GM23338 (cell line): Measurements from ENCODE around the gene GPR108. TPM values are rescaled to one million over a fixed set of nuclear protein-coding genes. Genes with fewer than 3 reads are reported as not detected.
A peak's percentile ranks its signal among the peaks of the same experiment; 100 is the strongest.

Experiments
- ATAC-seq: fragments of 200-7000 bp; cut with Tn5 transposase; 3 replicates; pipeline ENCODE4 v1.9.1; 2020
- DNase-seq: peaks from one replicate; pipeline ENCODE4 v3.0.0-alpha.2; 2015; ENCODE audit warnings: low spot score
- H2AFZ ChIP-seq: fragments of 200-600 bp; sonication (generic); 2 replicates; pipeline ENCODE4 v1.8.0; 2016; ENCODE audit warnings: antibody characterized with exemption, mild to moderate bottlenecking, moderate library complexity
- H3F3A ChIP-seq: fragments of 200-600 bp; sonication (generic); replicated peaks from 2 replicates; pipeline ENCODE4 v1.8.0; 2017; ENCODE audit warnings: antibody characterized with exemption, mixed run types, low read depth
- H3K27ac ChIP-seq: fragments of 200-600 bp; sonication (generic); 2 replicates; pipeline ENCODE4 v1.6.1; 2016; ENCODE audit warnings: low read depth
- H3K27me3 ChIP-seq: fragments of 200-600 bp; sonication (generic); 2 replicates; pipeline ENCODE4 v1.8.0; 2016; ENCODE audit warnings: mild to moderate bottlenecking, mixed run types, moderate library complexity; ENCODE audit not compliant: insufficient read depth
- H3K36me3 ChIP-seq: fragments of 200-600 bp; sonication (generic); 2 replicates; pipeline ENCODE4 v1.8.0; 2016; ENCODE audit warnings: mild to moderate bottlenecking; ENCODE audit not compliant: insufficient read depth
- H3K4me1 ChIP-seq: fragments of 200-600 bp; sonication (generic); 2 replicates; pipeline ENCODE4 v1.8.0; 2016; ENCODE audit warnings: mild to moderate bottlenecking, moderate library complexity; ENCODE audit not compliant: insufficient read depth
- H3K4me2 ChIP-seq: fragments of 200-600 bp; sonication (generic); 2 replicates; pipeline ENCODE4 v1.7.1; 2017; ENCODE audit warnings: mixed run types
- H3K4me3 ChIP-seq: fragments of 200-600 bp; sonication (generic); 2 replicates; pipeline ENCODE4 v1.6.1; 2016; ENCODE audit warnings: mixed run types
- H3K79me2 ChIP-seq: fragments of 200-600 bp; sonication (generic); replicated peaks from 2 replicates; pipeline ENCODE4 v1.8.0; 2017; ENCODE audit warnings: mild to moderate bottlenecking; ENCODE audit not compliant: insufficient read depth
- H3K9me2 ChIP-seq: fragments of 200-600 bp; sonication (generic); 2 replicates; pipeline ENCODE4 v1.8.0; 2017; ENCODE audit not compliant: insufficient read depth
- H4K20me1 ChIP-seq: fragments of 200-600 bp; sonication (generic); replicated peaks from 2 replicates; pipeline ENCODE4 v1.8.0; 2017; ENCODE audit warnings: mild to moderate bottlenecking; ENCODE audit not compliant: insufficient read depth
- H3K27ac Mint-ChIP-seq: 2 replicates; pipeline ENCODE4 v1.8.0; 2020; ENCODE audit warnings: inconsistent platforms, mild to moderate bottlenecking, moderate library complexity, mixed read lengths
- H3K27me3 Mint-ChIP-seq: 3 replicates; pipeline ENCODE4 v1.8.0; 2022; ENCODE audit warnings: low read depth, mild to moderate bottlenecking, moderate library complexity, mixed read lengths, inconsistent platforms; ENCODE audit not compliant: insufficient read depth, poor library complexity
- H3K36me3 Mint-ChIP-seq: 3 replicates; pipeline ENCODE4 v1.8.0; 2021; ENCODE audit warnings: low read depth, mild to moderate bottlenecking, inconsistent platforms, moderate library complexity, mixed read lengths
- H3K4me1 Mint-ChIP-seq: 3 replicates; pipeline ENCODE4 v1.8.0; 2020; ENCODE audit warnings: mild to moderate bottlenecking, inconsistent platforms, mixed read lengths
- H3K4me3 Mint-ChIP-seq: 3 replicates; pipeline ENCODE4 v1.8.0; 2021; ENCODE audit warnings: moderate library complexity, mild to moderate bottlenecking, inconsistent platforms, mixed read lengths
- H3K9me3 Mint-ChIP-seq: 3 replicates; pipeline ENCODE4 v1.8.0; 2020; ENCODE audit warnings: moderate library complexity, mild to moderate bottlenecking, inconsistent platforms, mixed read lengths
- CTCF ChIP-seq, 2 experiments: fragments of 200-600 bp in 1 of 2; sonication (generic) in 1 of 2; conservative IDR thresholded peaks; 2 replicates each; pipeline versions ENCODE4 v1.5.1 to v1.6.1; 2016 to 2017; ENCODE audit warnings: antibody characterized with exemption in 2 of 2, low read depth in 2 of 2, mild to moderate bottlenecking in 2 of 2, moderate library complexity in 1 of 2
- ETS1 ChIP-seq: IDR thresholded peaks from 2 replicates; pipeline ENCODE4 v1.6.1; 2016; ENCODE audit warnings: antibody characterized with exemption
- JUNB ChIP-seq: IDR thresholded peaks from one replicate; pipeline ENCODE4 v1.6.1; 2016; ENCODE audit warnings: antibody characterized with exemption; ENCODE audit not compliant: unreplicated experiment
- REST ChIP-seq: IDR thresholded peaks from one replicate; pipeline ENCODE4 v1.6.1; 2018; ENCODE audit warnings: antibody characterized with exemption; ENCODE audit not compliant: unreplicated experiment
- ZNF462 ChIP-seq: fragments of 250-450 bp; sonication (Bioruptor Pico); IDR thresholded peaks from 2 replicates; pipeline ENCODE4 v1.5.0; 2020; ENCODE audit warnings: mild to moderate bottlenecking, moderate library complexity
- polyA plus RNA-seq: library from polyadenylated mRNA; unstranded; fragments of >200 nt; fragmentation: Nextera tagmentation; extraction: Ambion mirVana; gene quantifications from 2 replicates; pipeline ENCODE4 v1.2.1, GENCODE V29; 2016
- total RNA-seq: library from RNA; depleted of rRNA; stranded (reverse); fragments of >200 nt; shearing (Covaris generic); gene quantifications from 2 replicates; pipeline ENCODE4 v1.2.3, GENCODE V29; 2014

GPR108 gene
- total and polyA plus RNA-seq, 2 experiments from 2014 or later = 44.8 to 57.9 TPM

GRCh38 chr19:6761053-6761676, 23.8 kb upstream of the GPR108 start:
- Histone ChIP-seq H3F3A (peaks cover under 1% of the 10 kb centered on the region; the same call in 1 of the 2 replicates), H4K20me1 (no peaks in the 10 kb centered on the region), H3K79me2 (peaks cover 18% of the 10 kb centered on the region), H3K4me2 (no peak overlapping the region), H3K36me3 (peaks cover 12% of the 10 kb centered on the region; the same call in 1 of the 2 replicates), H3K9me2 (no peaks in the 10 kb centered on the region), H3K27me3 (no peaks in the 10 kb centered on the region), H3K27ac (no peak overlapping the region), H3K4me1 (peaks cover under 1% of the 10 kb centered on the region; the same call in 1 of the 2 replicates), H3K4me3 (no peak overlapping the region), H2AFZ (no peak overlapping the region)
- H3K27me3 Mint-ChIP-seq = peaks cover 4% of the 10 kb centered on the region
- no peak overlapping the region for H3K27ac Mint-ChIP-seq
- DNase-seq (peak; percentile 68), ATAC-seq (peak; percentile 21; the same call in 1 of the 3 replicates)
- no peak for TF ChIP-seq JUNB
- TF ChIP-seq ETS1 = peak; percentile 41; the same call in 1 of the 2 replicates
- TF ChIP-seq ZNF462 (CRISPR knock-in tag) = no peak
- H3K4me1 Mint-ChIP-seq = peaks cover 4% of the 10 kb centered on the region; the same call in 2 of the 3 replicates
- no peak overlapping the region for H3K4me3 Mint-ChIP-seq
- H3K36me3 Mint-ChIP-seq = peaks cover 40% of the 10 kb centered on the region
- no peaks in the 10 kb centered on the region; the same call in 2 of the 3 replicates for H3K9me3 Mint-ChIP-seq

- ATAC-seq (no peak), DNase-seq (no peak)
- no peak overlapping the region for H3K4me2 ChIP-seq
- H3K4me1 Mint-ChIP-seq = peaks cover 2% of the 10 kb centered on the region; the same call in 2 of the 3 replicates
- no peaks in the 10 kb centered on the region for H3K27me3 ChIP-seq
- no peak overlapping the region for H3K4me3 ChIP-seq
- H3K36me3 ChIP-seq = peaks cover 12% of the 10 kb centered on the region; the same call in 1 of the 2 replicates
- H3K9me3 Mint-ChIP-seq = no peaks in the 10 kb centered on the region; the same call in 2 of the 3 replicates
- no peaks in the 10 kb centered on the region for H3K9me2 ChIP-seq
- no peaks in the 10 kb centered on the region for H4K20me1 ChIP-seq
- no peaks in the 10 kb centered on the region; the same call in 1 of the 2 replicates for H3K4me1 ChIP-seq
- H3K27me3 Mint-ChIP-seq = peaks cover 4% of the 10 kb centered on the region
- H3K79me2 ChIP-seq = peaks cover 18% of the 10 kb centered on the region
- H3F3A ChIP-seq = no peaks in the 10 kb centered on the region
- no peak overlapping the region for H2AFZ ChIP-seq
- H3K4me3 Mint-ChIP-seq = no peak overlapping the region
- no peak overlapping the region for H3K27ac ChIP-seq
- H3K27ac Mint-ChIP-seq = no peak overlapping the region
- H3K36me3 Mint-ChIP-seq = peaks cover 40% of the 10 kb centered on the region
- TF ChIP-seq CTCF (conservative IDR thresholded peaks at IDR 0.05; ENCODE audit: low read depth in 2 of 2) (no peak), REST (no peak), ETS1 (no peak)
Measured at GRCh38 chr19:6760606-6761005, 23.2 kb upstream of the GPR108 start.
